HG03039 (cell line): ENCODE data around the gene CNOT10.
"Not testable (repeated sequence)": the region's sequence is repeated elsewhere in the genome, so short reads cannot be mapped to it uniquely, and the experiment has no call there.

Experiments used
- ATAC-seq: cut with Tn5 transposase; IDR thresholded peaks from one replicate; pipeline ENCODE4 v1.9.1; 2021; ENCODE audit warnings: mild to moderate bottlenecking, moderate library complexity; ENCODE audit not compliant: unreplicated experiment

Gene CNOT10

DNA sequence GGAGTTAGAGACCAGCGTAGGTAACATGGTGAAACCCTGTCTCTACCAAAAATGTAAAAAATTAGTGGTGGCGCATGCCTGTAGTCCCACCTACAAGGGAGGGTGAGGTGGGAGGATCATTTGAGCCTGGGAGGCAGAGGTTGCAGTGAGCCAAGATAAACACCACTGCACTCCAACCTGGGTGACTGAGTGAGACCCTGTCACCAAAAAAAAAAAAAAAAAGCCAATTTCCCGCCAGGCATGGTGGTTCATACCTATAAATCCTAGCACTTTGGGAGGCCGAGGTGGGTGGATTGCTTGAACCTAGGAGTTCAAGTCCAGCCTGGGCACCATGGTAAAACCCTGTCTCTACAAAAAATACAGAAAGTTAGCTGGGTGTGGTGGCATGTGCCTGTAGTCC is 6.9 kb downstream of the CNOT10 start:
- no peak for ATAC-seq

DNA sequence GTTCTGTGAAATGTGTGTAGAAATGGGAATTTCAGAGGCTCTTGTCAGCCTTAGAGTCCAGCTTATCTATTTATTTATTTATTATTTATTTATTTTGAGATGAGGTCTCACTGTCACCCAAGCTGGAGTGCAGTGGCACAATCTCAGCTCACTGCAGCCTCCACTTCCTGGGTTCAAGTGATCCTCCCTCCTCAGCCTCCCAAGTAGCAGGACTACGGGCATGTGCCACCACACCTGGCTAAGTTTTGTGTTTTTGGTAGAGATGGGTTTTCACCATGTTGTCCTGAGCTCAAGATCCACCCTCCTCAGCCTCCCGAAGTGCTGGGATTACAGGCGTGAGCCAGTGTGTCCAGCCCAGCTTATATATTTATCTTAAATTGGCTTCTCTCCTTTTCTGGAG is 11.5 kb downstream of the CNOT10 start:
- no peak for ATAC-seq

DNA sequence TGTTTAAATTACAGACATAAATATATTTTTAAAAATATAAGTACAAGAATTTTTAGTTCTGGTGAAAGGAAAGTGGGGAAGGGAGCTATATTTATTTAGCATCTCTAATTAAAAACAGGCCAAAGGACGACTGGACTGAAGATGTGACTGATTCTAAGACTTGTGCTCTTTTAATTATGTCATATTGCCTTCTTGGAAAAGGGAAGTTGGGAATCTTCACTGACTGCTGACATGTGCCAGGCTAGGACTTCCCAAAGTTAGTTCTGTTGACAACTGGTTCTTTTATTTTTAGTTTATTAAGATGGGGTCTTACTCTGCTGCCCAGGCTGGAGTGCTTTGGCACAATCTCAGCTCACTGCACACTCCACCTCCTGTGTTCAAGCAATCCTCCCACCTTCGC is 13.5 kb downstream of the CNOT10 start:
- ATAC-seq: no peak

DNA sequence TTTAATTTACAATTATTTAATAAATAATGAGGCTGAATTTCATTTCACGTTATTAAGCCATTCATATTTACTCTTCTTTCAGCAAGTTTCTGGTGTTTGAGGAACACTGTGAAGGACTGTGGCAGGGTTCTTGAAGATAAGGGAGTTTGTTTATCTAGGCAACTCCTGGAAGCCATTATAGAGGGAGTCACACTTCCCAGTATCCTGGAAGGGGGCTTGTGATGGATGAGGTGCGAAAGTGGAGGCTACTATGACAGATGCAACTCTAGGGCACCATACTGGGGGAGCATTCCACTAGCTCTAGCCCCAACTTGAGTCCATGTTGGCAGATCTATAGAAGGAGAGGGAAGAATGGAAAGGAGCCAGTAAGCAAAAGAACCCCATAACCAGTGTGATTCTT is 14.4 kb downstream of the CNOT10 start:
- ATAC-seq: no peak

DNA sequence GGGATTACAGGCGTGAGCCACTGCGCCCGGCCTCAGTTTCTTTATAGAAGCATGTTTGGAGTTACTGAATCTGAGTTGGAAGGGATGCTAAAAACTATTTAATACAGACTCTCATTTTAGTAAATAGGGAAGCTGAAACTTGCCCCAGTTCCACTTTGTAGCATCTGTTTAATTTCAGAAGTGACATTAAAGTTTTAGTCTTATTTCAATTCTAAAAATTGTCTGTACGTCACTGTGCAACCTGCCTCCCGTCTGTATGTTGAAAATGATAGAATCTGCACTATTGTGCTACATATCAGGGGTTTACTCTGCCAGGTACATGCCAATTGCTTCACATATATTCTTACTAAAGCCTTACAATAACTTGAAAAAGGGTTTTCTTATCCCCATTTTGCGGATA is 15.3 kb downstream of the CNOT10 start:
- ATAC-seq: no peak

DNA sequence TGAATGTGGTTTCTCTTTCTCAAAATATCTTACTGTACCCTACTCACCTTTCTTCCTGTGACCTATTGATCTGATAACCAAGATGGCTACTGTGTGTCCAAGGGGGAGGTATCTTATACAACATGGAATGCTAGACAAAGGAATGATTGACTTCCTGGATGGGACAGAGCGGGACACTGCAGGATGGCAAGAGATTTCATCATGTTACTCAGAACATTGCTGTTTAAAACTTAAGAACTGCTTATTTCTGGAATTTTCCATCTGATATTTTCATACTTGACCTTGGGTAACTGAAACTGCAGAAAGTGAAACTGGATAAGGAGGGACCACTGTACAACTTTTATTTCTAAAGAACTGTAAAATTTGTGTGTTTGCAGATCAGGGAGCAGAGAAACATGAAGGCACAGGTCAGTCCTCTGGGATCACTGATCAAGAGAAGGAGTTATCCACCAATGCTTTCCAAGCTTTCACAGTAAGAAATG is 18.5 kb downstream of the CNOT10 start:
- no peak for ATAC-seq

DNA sequence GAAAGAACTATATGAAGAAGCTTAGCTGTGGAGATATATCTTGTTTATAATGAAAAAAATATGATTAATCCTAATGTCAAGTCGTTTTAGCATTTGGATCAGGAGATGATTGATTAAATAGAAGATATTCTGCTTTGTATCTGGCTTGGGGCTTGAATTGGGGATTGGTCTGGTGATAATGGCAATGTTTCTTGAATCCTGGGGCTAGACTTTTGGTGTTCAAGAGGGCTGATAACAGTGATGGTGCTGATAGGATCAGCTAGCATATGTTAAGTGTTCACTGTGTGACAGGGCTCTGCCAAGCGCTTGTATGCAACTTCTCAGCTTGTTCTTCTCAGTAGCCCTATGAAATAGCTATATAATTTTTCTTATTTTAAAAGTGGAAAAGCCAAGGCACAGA is 20.2 kb downstream of the CNOT10 start:
- no peak for ATAC-seq

DNA sequence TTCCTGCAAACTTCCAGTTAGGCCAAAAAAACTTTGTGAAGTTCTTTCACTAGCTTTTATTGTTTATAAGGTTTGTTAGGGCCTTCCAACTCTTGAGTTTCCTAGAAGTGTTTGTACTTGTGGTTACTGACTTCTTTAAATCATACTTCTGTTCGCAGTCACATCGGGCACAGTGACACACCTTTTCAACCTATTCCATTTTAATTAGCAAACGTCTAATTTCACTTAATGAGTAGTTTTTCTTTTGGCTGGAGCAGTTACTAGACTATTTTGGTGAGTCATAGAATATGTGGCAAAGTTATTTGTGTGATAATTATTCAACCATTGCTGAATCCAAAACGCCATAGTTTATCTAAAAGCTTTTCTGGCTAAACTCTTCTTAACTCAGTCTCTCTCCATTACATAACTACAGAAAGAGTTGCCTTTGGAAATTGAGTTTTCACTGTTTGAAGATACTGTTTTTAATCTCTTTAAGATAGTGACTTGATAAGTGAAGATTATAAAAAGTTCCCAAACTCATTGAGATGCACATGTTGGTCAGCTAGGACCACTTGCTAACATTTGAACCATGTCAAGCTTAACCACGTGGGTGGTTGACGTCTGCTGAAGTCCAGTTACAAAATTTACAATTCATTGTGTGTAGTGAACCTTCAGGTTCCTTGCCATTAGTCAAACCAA is 21.5 kb downstream of the CNOT10 start:
- ATAC-seq: no peak

DNA sequence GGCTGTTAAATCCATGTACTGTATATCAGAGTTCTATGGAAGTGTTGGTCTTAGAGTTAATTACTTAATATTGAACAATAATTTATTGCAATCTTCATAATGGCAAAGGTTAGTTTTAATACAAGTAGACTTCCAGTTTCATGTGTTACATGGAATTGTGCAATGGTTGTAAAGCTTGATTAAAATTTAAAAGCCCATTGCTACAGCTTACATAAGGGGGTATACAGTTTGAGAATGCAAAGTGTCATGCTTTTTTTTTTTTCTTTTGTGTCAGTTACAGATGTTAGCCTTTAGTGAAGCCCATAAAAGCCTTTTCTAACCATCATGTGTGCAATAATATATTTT is 22.0 kb downstream of the CNOT10 start:
- ATAC-seq: no peak

DNA sequence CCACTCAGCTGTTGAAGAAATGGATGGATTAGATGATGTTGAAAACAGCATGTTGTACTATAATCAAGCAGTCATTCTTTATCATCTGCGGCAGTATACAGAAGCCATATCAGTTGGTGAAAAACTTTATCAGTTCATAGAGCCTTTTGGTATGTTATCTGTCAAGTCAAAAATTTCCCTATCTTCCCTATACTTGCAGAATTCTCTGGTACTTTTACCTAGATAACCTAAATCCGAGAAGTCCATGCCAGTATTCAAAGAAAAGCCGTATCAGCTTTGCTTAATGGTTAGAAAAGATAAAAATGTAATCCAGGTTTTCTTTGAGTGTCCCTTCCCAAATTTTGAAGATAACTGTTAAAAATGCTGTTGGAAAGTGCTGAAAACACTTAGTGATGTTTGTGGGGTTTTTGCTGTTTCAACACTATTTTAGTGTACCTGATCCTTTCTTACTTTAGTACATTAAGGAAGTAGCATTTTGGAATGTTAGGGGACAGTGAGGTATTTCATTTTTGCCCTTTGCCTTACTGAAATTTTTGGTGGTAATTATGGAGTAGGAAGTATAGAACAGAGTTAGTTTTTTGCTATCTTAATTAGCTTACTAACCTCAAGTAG is 23.8 kb downstream of the CNOT10 start:
- ATAC-seq: no peak

DNA sequence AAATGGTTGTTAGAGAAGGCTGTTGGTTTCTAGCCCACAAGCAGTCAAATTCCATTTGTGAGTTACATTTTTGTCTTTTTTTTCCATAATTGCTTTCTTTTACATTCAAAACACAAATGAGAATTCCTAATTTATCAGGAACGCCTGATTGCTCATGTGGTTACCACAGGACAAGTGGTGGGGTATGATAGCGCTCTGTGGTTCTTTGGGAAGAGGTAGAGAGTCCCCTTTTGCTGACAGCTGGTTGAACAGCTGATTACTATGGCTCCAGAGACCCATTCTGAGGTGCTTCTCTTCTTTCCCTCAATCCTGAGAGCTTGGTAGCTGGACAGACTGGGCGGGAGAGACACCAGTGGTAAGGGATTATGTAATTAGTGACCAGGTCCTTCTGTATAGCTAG is 24.4 kb downstream of the CNOT10 start:
- no peak for ATAC-seq

DNA sequence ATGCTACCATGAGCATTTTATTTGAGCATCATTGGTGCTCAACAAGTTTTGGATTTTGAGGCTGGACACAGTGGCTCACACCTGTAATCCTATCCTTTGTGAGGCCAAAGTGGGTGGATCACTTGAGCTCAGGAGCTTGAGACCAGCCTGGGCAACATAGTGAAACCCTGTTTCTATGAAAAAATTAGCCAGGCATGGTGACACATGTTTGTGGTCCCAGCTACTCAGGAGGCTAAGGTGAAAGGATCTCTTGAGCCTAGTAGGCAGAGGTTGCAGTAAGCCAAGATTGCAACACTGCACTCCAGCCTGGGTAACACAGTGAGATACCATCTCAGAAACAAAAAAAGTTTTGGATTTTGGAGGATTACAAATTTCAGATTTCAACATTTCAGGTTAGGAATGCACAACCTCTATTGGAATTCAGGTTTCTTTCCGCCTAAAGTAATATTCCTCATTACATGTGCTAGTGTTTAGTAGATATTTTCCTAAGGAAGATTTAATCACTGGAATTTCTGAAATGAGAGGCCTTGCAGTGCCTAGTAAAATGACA is 27.6 kb downstream of the CNOT10 start:
- ATAC-seq: no peak

DNA sequence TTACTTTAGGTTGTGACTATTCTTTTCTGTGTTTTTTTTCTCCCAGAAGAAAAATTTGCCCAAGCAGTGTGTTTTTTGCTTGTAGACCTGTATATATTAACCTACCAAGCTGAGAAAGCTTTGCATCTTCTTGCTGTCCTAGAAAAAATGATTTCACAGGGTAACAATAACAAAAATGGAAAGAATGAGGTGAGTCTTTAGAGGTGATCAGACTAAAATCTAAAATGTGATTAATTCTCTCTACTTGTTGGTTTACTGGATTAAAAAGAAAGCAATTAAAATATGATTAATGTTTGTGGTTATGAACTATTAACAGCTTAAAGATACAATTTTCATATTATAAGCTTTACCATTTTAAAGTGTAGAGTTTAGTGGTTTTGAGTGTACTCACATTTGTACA is 28.2 kb downstream of the CNOT10 start:
- no peak for ATAC-seq

DNA sequence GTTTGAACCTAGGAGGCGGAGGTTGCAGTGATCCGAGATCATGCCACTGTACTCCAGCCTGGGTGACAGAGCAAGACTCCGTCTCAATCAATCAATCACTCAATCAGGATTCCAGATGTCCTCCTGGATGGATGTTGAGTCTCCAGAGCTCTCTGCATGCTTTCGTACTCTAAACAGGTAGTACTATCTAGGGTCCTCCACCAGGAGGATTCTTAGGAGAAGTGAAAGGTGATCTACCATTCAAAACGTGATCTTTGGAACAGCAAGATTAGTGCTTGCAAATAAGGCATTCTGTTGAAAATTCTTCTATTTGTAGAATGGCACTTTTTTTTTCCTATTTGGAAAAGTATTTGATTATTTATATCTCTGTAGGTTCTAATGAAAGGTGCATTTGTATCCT is 34.3 kb downstream of the CNOT10 start:
- no peak for ATAC-seq

DNA sequence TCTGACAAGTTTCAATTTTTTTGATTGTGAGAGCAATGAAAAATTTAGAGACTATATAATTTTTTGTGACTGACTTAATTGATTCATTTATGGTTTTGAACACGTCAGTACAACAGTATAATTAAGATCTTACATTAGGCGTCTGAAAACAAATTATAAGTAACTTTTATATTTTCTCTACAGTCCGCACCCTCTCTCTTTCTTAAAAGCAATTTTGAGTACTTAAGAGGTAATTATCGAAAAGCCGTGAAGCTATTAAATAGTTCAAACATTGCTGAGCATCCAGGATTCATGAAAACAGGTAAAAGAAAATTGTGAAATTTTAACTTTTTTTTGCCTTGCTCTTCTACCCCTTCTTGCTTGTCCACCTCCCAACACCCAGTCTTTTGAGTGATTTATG is 34.9 kb downstream of the CNOT10 start:
- no peak for ATAC-seq

DNA sequence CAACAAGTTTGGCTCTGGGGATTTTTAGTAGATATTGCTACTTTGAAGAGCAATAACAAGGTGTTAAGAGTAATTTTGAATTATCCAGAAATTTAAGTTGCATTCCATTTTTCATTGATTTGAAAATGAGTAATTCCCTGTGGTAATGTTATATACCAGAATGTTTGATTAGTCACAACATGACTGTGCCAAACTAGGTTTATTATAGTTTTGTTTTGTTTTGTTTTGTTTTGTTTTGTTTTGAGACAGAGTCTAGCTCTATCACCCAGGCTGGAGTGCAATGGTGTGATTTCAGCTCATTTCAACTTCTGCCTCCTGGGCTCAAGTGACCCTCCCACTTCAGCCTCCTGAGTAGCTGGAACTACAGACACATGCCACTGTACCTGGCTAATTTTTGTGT is 40.7 kb downstream of the CNOT10 start:
- ATAC-seq: no peak

DNA sequence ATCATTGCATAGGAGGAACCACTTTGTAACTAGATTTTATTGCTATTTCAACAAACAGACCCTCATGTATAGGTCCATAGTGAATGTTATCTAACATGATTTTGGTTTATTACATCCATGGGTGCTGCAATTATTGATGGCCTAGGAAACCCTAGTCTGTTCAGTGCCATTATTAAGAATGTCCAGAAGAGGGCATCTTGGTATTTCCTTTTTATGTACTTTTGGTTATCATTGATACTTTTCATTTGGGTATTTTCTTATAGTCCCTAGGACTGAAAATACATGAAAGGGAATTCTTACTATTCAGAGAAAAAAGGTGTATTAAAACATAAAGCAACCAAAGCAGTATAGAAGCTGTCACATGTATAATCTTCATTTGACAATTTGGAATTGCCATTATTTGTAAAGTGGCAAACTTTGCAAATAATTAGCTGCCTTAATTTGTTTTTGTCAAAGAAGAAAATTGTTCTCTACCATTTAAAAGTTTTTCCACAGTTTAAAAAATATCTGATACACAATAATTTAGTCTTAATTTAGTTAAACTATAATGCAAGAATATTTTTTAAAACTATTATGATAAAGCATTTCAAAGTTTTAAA is 48.7 kb downstream of the CNOT10 start:
- no peak for ATAC-seq

DNA sequence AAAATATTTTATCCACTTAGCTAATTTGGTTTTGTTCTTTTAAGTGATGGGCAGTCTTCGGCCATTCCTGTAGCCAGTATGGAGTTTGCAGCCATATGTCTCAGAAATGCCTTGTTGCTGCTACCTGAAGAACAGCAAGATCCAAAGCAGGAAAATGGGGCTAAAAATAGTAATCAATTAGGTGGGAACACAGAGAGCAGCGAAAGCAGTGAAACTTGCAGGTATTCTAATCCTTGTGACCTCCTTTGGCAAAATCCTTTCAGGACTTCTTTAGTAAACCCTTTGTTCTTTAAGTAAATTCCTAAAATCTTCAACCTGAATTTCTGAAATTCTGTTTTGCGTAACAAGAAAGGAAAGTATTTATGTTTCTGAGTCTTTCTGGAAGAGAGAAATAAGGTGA is 49.8 kb downstream of the CNOT10 start:
- ATAC-seq: no peak

DNA sequence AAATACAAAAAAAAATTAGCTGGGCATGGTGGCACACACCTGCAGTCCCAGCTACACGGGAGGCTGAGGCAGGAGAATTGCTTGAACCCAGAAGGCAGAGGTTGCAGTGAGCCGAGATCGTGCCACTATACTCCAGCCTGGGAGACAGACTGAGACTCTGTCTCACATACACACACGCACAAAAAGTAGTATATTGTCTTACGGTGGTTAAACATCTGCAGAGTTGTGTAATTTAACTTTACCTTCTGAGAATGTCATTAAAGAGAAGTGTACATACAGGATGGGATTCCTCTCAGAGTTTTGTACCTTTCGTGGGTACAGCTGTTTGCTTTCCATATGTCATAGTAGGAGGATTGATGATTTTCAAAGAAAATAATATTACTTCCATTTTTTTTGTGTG is 58.5 kb downstream of the CNOT10 start:
- not testable (repeated sequence) for ATAC-seq

DNA sequence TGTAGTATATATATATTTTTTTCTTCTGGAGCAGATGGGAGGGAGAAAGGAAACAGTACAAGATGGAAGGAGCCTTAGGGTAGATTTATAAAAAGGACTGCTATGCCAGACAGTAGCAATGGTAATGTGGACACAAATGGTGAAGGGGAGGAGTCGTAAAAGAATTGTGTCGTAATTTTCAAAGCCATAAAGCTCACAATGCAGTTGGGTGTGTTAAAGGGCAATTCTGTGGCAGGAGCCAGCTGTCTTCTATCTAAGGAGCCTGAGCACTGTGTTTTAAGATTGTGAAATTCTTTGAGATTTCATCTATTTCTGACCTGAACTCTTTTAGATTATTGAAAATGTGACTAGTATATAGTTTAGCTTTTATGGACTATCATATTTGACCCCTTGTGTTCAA is 58.9 kb downstream of the CNOT10 start:
- ATAC-seq: no peak

DNA sequence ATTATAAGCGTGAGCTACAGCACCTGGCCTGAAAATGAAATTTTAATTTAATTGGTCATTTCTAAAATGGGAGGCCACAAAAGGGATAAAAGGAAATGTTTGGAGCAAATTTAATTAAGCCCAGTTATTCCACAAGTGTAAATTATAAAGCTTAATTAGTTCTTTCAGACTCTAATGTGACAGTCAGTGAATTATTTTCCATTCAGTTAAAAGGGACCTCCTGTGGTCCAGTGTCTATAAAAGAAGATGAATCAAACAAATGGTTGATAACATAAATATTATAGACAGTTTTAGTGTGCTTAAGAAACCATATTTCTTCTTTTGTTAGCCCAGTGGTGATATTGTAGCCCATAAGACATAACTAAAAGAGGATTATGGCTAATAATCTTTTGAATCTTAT is 66.4 kb downstream of the CNOT10 start:
- ATAC-seq: no peak

DNA sequence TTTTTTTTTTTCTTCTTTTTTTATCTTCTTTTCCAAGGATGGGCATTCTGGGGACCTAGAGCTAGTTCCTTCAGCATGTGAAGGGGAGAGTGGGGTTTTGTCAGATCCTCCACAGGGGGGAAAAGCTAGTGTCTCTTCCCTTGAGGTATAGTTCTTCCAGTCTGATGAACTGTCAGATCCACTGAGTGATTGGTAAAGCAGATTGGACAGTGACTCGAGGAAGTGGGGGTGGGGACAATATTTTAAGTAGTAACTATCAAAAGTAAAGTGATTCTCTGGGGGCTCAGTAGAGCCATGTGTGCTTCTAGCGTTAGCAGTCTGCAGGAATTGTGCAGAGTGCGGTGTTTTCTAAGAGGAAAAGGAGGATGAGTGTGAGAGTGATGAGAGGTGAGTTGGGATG is 70.8 kb downstream of the CNOT10 start:
- ATAC-seq: no peak
